Stimulated activated CD4-positive, alpha-beta T cell treated with anti-CD3 and anti-CD28 coated beads, Interleukin-2, amount 100 ng/mL, for 24 hours (primary cell): ENCODE data around the gene TENM4.

Experiments used
- DNase-seq, 2 donors: peaks; one replicate each; pipeline ENCODE4 v3.0.0-alpha.2; 2020

TENM4 gene

GRCh38 chr11:79440571-79441460 lies at the start of gene TENM4:
Gene TENM4 (minus strand): TSS chr11:79441030. CDS start chr11:79069944, 371,086 bp downstream.
- DNase-seq = peak in 1 of 2 donors; percentile 14

- DNase-seq = no peak
Measured at GRCh38 chr11:79488286-79488685, 47.5 kb upstream of the TENM4 start.

GRCh38 chr11:79487412-79487811 lies 46.6 kb upstream of the TENM4 start:
- no peak for DNase-seq

- no peak for DNase-seq
Measured at GRCh38 chr11:79486242-79486984, 45.6 kb upstream of the TENM4 start.

- DNase-seq = no peak
Measured at GRCh38 chr11:79485694-79486093, 44.9 kb upstream of the TENM4 start.

GRCh38 chr11:79484872-79485271 lies 44.0 kb upstream of the TENM4 start:
- no peak for DNase-seq

GRCh38 chr11:79482800-79483199 lies 42.0 kb upstream of the TENM4 start:
- DNase-seq = no peak

- no peak for DNase-seq
Measured at GRCh38 chr11:79481795-79482194, 41.0 kb upstream of the TENM4 start.

GRCh38 chr11:79480864-79481263 lies 40.0 kb upstream of the TENM4 start:
- no peak for DNase-seq

- no peak for DNase-seq
Measured at GRCh38 chr11:79472819-79473529, 32.1 kb upstream of the TENM4 start.

- DNase-seq = no peak
Measured at GRCh38 chr11:79471071-79471844, 30.4 kb upstream of the TENM4 start.

- no peak for DNase-seq
Measured at GRCh38 chr11:79470161-79470560, 29.3 kb upstream of the TENM4 start.

GRCh38 chr11:79467761-79468160 lies 26.9 kb upstream of the TENM4 start:
- no peak for DNase-seq

GRCh38 chr11:79466411-79466810 lies 25.6 kb upstream of the TENM4 start:
- DNase-seq = no peak

- no peak for DNase-seq
Measured at GRCh38 chr11:79465160-79465559, 24.3 kb upstream of the TENM4 start.

- no peak for DNase-seq
Measured at GRCh38 chr11:79461666-79462645, 21.1 kb upstream of the TENM4 start.

- no peak for DNase-seq
Measured at GRCh38 chr11:79461144-79461543, 20.3 kb upstream of the TENM4 start.

GRCh38 chr11:79458709-79459108 lies 17.9 kb upstream of the TENM4 start:
- DNase-seq = no peak

GRCh38 chr11:79456501-79456900 lies 15.7 kb upstream of the TENM4 start:
- no peak for DNase-seq

GRCh38 chr11:79453617-79454016 lies 12.8 kb upstream of the TENM4 start:
- no peak for DNase-seq

- DNase-seq = no peak
Measured at GRCh38 chr11:79449040-79449439, 8.2 kb upstream of the TENM4 start.
